LNCAP (cell line): ENCODE measurements around the gene GAREM1.

ENCODE experiments used
- TF ChIP-seq, protein P1 (sequence below): fragments of 450-650 bp; IDR thresholded peaks from 2 replicates; pipeline ENCODE4 v1.5.1; 2017; ENCODE audit warnings: mild to moderate bottlenecking

GAREM1 gene

DNA sequence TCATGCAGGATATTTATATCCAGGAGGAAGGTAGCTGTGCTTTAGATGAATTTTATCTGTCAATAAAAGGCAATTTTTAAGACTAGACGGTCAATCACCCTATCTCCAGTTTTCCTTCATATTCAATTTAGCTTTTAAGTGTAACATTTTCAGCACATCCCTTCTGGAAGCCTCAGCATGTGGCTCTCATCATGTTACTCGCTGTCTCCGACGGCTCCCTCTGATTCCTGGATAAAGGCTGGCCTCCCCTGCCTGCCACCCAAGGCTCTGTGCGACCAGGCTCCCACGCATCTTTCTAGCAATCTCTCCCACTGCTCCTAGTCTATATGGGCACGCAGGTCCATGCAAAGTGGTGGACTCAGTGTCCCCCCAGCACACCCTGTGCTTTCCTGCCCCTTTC, 196.4 kb downstream of the GAREM1 start:
- TF ChIP-seq, protein P1, sequence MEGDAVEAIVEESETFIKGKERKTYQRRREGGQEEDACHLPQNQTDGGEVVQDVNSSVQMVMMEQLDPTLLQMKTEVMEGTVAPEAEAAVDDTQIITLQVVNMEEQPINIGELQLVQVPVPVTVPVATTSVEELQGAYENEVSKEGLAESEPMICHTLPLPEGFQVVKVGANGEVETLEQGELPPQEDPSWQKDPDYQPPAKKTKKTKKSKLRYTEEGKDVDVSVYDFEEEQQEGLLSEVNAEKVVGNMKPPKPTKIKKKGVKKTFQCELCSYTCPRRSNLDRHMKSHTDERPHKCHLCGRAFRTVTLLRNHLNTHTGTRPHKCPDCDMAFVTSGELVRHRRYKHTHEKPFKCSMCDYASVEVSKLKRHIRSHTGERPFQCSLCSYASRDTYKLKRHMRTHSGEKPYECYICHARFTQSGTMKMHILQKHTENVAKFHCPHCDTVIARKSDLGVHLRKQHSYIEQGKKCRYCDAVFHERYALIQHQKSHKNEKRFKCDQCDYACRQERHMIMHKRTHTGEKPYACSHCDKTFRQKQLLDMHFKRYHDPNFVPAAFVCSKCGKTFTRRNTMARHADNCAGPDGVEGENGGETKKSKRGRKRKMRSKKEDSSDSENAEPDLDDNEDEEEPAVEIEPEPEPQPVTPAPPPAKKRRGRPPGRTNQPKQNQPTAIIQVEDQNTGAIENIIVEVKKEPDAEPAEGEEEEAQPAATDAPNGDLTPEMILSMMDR = no peak

DNA sequence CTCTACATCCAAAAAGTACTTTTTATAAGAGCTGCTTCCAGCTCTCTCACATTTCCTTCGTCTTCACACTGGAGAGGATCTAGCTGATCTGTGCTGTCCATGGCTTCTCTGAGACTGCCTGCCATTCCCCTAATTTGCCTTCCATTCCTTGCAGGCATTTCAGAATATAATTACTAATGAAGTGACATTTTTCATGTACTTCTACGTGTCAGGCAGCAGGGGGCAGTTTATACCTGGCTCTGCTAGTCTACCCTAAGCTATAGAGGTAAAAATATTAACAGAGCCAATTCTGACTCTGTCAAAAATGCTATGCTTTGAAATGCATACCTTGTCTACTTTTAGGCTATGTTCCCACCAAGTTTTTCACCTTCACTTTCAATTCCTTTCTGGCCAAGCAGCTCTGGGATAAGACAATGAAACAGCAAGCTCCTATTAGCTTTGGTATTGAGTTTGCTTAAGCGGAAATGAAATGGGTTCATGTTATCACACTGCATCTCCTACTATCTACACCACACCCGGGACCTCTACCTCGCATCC, 198.9 kb downstream of the GAREM1 start:
- TF ChIP-seq, protein P1 = peak; percentile 77

DNA sequence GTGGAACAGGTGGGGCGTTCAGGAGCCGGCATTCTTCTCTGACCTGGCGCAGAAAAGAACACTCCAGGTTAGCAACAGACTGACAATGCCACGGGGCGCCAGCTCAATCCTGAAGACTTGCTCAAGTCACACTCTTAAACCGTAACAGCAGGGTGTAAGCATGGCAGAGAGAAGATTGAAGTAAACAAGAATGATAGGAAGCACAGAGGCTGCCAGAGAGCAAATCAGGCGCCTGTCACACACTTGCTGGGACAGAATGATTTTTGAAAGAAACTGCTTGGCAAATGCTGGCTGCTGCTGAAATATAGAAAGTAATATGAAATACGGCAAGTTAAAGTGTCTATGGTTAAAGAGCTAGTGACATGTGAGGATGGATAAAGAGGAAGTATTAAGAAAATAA, 200.3 kb downstream of the GAREM1 start:
- TF ChIP-seq, protein P1 = no peak

DNA sequence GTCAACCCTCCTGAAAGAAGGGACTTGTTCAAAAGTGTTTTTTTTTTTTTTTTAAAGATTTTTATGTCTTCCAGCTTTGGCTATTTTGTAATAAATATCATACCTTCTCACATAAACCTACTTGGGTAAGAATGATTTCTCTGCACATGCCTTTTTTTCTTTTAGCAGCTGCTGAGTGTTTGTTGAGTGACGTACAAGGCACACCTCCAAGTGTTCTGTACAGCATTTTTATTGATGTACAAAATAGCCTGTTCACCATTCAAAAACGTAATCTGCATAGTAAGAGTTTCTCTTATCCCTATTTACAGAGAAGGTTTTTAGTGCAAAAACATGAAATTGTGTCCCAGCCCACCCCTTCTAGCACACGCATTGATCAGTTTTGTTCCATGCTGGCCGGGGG, 203.2 kb downstream of the GAREM1 start:
- TF ChIP-seq, protein P1 = no peak

DNA sequence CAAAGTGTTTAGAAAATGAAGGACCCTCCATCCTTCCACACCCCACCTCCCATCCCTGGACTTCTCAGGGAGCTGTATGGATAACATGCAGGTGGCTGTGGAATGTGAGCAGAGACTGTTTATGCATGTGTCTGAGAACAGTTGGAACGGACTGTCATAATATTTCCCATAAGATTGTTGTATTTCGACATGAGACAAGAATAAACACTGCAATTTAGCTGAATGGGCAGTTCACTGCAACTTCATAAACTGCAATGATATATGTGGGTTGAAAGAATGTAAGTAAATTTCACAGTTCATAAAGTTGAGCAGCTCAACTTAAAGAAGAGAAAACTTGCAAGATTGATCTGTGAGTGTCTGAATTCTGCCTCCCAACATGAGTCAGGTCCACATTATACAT, 206.3 kb downstream of the GAREM1 start:
- TF ChIP-seq, protein P1 = no peak

DNA sequence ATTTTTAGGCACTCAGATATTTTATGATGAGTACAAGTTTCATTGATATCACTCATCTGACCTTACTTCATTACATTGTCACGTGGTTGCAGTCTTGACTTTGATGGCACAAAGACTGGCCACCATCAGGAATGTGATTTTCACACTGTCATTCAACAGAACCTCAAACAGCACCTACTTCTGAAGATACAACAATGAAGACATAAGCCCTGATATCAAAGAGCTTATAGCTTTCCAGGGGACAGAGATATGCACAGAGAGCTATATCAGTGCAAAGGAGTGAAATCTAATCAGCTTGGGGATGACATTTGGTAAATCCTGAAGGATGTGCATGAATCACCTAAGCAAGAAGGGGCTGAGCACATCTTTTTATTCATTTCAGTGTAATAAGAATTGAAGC, 208.6 kb downstream of the GAREM1 start:
- TF ChIP-seq, protein P1 = no peak

DNA sequence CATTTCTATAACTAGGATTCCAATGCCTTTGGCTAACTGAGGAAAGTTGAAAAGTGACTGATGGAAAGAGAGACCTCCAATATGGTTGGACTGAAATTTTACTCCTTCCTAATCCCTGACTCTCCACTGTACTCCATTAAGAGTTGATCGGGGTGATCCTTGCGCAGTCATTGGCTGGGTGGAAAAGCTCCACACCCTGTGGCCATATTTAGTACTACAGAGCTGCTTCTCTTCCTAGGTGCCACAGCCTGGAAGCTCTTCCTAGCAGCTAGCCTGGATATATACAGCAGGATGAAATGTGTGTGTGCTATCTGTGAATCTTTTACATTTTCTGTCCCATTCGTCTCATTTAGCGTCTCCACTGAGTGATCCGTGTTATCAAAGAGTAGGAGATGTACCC, 209.7 kb downstream of the GAREM1 start:
- TF ChIP-seq, protein P1 = no peak

DNA sequence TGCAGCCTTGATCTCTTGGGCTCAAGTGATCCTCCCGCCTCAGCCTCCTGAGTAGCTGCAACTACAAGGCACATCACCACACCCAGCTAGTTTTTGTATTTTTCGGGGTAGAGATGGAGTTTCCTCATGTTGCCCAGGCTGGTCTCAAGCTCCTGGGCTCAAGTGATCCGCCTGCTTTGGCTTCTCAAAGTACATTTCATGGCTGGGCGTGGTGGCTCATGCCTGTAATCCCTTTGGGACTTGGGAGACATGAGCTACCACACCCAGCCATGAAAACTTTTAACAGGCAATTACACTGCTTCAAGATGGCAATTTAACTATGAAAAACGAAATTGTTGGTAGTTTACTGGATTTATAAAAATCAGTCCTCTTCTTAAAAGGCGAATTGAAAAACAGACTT, 211.1 kb downstream of the GAREM1 start:
- TF ChIP-seq, protein P1 = no peak
